Daoy (cell line): Measurements from ENCODE around the gene TBC1D21. TPM values are rescaled to one million over a fixed set of nuclear protein-coding genes. Genes with fewer than 3 reads are reported as not detected.
A peak's percentile ranks its signal among the peaks of the same experiment; 100 is the strongest.

Experiments used
- DNase-seq: peaks from one replicate; pipeline ENCODE4 v3.0.0-alpha.2; 2015; ENCODE audit warnings: low read depth
- total RNA-seq: library from RNA; depleted of rRNA; stranded (reverse); fragments of >200 nt; shearing (Covaris generic); gene quantifications from 2 replicates; pipeline ENCODE4 v1.2.3, GENCODE V29; 2014

The TBC1D21 gene
- total RNA-seq, 1 experiment from 2014 or later, result not detected

DNA sequence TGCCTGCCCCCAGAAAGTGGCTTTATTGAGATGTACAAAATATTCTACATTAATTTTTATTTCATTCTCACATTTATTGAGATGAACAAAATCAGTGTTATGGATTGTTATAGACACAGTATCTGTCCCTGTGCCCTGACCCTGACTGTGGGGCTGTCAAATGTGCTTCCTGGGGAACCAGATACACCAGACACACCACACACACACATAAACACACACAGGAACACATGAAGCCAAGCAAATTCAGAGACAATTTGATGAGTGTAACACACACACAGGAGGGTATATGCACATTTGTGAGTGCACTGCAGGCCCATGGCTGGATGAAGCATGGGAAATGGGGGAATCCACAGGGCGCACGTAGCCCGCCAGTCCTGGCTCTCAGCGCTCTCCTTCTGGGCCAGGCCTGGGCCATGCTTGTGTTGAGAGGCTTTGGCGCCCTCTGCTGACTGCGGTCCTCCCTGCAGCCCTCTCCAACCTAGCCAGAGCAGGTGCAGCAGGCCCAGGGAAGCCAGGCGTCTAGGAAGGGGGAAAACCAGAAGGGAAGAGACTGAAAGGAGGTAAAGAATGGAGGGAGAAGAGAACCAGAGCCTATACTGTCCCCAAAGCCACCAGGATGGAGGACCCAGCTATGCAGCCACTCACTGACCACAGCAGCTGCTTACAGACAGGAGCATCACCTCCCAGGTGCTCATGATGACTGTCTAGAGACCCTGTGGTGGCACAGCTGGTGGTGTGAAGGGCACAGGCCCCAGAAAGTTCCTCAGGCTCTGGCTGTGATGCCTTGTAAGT is 34.9 kb downstream of the TBC1D21 start:
- DNase-seq, result peak; percentile 81

DNA sequence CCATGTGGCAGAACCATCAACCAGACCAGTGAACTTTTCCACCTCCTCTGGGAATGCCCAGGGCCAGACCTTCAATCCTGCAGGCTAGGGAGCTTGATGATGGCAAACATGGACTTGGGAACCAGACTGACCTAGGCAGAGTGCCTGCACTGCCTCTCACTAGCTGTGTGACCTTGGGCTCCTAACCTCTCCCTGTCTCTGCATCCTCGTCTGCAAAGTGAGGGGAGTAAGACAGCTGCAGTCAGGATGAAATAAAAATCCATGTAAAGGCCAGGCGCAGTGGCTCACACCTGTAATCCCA is 35.4 kb downstream of the TBC1D21 start:
- no peak for DNase-seq

DNA sequence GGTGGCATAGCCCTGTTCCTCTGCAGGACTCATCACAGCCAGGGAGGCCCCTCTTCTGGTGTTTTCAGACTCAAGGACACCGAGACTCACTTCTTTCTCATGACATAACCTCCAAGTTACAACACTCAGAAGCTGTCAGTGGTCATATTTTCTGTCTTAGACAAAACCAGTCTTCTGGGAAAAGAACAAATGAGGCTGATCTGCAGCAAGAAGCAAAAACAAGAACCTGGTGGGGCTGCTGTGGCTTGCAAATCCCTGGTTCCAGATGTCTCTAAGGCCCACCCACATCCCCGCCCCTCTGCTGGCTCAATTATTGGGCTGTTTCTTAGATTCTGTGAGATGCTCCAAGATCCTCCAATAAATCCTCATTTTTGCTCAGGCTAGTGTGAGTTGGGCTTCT is 36.3 kb downstream of the TBC1D21 start:
- no peak for DNase-seq

DNA sequence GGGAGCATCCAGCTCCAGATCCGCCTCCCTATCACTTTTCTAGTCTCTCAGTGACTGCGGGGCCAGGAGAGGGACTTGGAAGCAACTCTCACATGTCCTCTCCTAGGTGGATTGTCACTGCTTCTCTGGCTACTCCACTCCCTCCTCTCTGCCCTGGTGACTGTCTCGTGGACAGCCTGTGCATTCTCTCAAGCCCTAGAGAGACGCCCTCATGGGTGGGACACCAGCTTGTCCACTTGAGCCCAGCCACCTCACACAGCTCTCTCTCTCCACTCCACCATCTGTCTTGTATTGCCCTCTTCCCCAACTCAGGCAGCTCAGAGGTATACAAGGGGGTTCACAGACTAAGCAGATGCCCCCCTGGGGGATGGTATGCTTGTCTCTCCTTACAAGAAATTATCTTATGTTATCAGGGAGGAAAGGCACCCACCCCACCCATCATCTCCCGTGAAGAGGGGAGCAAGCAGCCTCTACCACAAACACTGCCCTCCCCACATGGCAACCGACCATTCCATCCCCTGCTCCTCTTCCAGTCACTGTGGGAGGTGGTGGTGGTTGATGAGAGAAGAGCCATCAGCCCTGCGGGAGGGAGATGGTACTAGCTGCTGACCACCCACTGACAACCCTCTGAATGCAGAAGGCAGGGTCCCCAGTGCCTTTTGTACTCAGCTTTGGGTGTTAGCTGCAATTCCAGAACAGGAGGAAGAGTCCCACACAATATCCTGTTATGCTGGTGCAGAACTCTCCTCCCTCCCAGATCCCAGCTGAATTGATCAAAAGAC is 37.3 kb downstream of the TBC1D21 start:
- no peak for DNase-seq

DNA sequence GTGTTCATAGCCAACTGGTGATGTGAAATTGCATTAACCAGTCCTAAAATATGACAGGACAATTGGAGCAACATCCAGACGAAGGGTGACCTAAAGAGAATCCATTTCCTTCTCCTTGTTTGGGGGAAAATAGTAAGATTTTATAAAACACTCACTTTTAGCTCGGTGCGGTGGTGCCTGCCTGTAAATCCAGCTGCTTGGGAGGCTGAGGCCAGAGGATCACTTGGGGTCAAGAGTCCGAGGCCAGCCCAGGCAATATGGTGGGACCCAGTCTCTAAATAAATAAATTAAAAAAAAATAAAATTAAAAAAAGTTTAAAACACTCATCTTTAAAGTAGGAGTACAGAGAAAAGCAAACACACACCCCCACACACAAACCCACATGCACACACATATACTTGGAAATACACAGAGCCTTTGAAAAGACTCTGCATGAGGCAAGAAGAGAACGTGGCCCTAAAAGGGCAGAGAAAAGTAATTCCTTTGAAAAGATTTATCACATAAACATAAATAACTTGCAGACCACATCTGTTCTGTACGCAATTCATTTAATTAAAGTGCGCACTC is 38.7 kb downstream of the TBC1D21 start:
- DNase-seq, result no peak

DNA sequence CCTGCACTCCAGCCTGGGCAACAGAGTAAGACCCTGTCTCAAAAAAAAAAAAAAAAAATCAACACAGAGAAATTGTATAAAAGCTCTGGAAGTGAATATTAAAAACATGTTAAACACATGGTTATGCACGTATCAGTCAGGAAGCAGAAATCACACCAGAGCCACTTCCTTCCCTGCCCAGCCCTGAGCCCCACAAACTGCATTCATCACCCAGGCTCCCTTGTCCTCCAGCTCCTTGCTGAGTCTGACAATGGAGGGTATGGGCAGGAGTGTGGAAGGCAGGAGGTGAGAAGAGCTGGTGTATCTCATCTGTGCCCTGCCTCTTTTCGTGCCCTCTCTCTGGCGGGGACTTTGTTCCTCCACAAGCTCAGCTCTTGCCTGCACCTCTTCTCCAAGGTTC is 40.8 kb downstream of the TBC1D21 start:
- no peak for DNase-seq

DNA sequence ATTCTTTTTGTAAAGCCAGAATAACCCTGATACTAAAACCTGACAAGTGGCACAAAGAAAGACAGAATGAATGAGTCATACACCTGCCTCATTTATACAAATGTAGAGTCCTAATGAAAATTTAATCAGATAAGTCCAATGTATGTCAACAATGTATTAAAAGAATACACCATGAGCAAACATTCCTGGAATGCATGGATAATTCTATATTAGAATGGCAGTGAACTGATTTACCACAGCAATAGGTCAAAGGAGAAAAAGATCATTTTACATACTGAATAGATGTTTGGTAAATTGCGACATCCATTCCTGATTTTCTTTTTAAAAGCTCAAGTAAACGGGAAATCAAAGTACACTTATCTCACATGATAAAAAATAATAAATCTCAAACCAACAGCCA is 41.7 kb downstream of the TBC1D21 start:
- no peak for DNase-seq

DNA sequence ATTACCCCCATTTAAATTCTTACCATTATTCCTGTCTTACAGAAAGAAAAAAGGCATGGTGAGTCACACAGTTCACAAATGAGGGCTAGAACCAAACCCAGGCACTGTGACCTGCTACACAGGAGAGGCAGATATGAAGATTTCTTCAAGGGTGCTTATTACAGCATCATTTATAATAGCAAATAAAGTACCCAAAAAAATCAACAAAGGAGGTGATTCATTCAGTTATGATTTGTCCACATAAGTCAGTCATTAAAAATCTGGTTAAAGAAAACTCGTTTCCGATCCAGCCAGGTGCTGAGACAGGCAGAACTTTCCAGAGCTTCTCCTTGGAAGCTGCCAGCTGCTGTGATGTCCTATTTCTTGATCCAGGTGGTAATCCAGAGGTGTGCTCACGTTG is 45.4 kb downstream of the TBC1D21 start:
- no peak for DNase-seq

DNA sequence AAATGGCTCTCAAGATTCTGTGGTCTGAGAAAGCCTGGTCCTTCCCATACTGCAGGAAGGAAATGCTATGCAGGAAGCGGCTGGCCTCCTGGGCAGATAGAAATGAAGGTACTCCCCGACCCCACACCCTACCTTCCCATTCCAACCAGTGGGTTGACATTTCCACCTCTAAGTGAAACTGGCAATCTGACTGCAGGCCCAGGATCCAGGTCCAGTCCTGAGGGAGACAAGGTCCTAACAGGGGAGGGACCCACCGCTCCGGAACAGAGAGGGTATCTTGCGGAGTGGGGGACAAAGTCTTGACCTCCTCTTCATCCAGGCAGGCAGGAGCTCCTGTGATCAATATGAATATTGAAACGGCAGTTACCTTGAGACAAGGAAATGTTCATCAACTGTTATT is 46.3 kb downstream of the TBC1D21 start:
- no peak for DNase-seq

DNA sequence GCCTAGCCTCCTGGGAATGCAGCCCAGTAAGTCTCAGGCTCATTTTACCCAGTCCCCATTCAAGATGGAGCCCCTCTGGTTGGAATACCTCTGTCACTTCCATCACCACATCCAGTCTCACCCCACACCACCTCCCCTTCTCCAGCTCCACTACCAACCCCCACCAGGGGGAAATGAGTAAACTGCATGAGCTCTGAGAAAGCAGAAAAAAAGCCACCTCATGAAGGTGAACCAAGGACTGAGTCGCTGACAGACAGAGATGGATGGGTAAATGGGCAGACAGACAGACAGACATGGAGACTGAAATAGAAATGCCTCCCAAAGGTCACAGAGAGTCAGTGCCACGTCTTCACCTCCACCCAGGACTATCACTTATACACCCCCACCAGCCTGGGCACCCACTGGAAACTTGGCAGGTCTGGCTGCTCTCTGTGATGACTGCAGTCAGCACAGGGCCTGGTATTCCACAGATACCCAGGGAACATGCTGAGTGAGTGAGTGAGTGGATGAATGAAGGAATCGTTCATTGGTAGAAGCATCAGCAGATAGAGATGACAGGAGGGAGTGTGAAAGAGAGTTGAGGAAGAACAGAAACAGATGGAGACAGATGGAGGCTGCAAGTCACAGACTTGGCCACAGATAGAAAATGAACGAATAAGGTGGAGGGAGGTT is 48.0 kb downstream of the TBC1D21 start:
- DNase-seq, result no peak

DNA sequence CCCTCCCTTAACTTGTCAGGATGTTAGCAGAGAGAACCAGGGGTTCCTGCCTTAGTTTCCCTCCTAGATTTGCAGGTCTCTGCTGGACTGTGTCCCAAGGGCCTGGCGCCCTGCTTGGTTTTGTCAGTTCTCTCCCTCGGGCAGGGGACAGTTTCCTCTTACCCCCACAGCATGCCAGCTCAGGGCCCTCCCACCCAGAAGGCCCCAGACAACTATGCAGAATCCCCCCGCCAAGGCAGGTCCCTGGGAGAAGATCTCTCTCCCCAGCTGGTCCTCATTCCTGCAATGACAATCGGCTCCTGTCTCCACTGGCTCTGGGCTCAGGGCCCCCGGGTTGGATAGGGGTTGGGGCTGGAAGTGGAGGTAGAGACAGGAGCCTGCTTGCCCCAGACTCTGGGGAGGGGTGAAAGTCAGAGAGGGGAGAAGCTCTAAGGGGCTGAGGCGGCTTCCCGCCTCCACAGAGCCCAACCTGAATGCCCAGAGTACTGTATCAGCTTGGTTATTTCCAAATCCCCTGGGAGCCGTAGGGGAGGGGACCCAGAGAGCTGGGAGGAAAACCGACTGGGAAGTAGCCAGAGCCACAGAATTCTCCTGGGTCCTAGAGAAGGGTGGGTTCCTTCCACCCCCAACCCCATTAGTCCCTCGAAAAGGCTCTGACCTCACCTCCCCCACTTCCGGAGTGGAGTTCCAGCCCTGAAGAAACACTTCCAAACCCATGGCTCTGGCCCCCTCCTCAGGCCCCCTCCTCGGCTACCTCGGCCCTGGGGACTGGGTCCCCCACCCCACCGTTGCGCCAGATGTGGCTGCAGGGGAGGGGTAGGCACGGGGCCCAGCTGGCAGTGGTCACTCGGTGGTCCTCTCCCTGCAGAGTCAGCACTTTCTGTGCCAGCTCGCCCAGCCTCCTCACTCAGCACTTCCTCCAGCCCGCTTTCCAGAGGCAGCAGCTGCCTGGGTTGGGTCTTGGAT is 49.1 kb downstream of the TBC1D21 start:
- peak; percentile 86 for DNase-seq

DNA sequence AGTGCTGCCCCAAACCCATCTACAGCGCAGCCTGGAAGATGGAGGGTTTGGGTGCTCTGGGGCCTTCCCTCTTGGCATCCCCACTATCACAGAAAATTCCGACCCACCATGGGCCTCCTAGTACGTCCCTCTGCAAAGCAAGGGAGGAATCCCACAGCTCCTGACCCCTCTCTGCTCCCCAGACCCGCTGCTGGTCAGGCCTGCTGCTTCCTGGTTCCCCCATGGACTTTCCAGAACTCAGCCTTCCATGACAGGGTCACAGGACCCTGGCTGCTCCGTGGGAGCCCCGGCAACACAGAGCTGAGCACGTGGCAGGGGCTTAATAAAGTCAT is 49.8 kb downstream of the TBC1D21 start:
- no peak for DNase-seq

DNA sequence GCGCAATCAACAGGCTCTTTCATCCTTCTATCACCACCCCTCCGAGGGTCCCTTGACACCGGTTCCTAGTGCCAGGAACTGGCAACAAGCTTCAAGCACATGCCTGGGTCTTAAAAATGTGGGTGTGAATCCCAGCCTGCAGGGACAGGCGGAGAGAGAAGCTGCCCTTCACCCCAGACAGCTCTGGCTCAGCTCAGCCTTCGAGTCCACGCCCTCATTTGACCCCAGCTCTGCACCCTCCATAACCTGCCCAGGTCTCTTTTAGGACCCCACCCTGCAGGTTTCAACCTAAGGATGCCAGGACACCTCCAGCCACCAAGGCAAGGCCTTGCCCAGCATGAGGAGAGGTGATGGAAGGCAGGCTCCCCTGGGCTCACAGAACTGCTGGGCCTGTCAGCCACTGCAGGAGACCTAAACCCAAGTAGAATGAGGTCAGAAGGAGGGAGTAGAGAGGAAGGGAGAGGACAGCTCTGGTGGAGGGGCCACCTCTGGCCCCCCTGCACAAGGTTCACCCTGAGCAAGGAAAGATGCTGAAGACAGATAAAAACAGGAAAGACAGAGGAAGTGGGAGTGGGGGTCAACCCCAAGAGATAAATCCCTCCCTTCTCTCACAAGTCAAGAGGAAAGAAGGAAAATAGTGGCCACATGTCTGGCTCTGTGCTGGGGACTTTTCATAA is 50.3 kb downstream of the TBC1D21 start:
- DNase-seq, result no peak

DNA sequence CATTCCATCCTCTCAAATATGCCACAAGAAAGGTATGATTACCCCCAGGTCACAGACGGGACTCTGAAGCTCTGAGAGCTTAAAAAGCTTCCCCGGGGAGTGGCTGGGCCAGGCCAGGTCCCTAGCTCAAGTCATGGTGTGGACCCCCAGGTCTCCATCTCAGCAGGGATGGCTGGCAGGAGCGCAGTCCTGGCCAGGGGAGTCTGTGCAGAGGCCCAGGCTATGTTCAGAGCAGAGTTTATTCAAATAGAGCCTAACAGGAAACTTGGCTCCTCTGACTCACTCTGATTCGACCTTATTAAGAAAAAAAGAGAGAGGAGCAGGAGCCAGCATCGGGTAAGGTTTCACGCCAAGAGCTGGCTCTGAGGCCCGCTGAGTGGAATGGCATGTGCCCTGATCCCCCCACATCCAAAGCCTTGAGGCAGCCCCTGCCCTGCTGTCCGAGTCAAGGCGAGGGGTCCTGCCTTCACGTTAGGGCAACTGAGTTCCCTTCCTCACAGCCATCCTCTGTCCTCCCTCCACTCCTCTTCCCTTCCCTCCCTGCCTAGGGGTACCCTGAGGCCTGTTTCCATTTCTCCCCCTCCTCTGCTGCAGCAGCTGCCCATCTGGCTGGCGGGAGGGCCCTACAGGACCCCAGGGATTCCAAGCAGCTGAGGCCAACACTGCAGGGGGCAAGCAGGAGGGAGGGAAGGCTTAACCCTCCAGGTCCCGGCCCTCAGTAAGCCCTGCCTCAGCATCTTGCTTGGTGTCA is 51.0 kb downstream of the TBC1D21 start:
- peak; percentile 90 for DNase-seq

DNA sequence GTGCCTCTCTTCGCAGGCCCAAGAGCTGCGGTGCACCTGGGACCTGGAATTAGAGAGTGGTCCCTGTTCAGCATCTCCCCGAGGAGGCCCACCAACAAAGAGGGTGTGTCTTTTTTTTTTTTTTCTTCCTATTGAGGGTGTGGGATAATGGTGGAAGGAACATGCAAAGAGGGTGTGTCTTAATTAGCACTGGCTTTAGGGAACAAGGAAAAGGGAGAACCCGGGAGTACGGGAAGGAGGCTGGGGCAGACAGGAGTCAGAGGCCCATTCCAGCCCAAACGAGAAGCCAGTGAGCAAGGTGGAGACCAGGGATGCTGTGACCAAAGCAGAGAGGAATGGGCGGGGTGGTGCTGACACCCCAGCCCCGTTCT is 52.5 kb downstream of the TBC1D21 start:
- no peak for DNase-seq

DNA sequence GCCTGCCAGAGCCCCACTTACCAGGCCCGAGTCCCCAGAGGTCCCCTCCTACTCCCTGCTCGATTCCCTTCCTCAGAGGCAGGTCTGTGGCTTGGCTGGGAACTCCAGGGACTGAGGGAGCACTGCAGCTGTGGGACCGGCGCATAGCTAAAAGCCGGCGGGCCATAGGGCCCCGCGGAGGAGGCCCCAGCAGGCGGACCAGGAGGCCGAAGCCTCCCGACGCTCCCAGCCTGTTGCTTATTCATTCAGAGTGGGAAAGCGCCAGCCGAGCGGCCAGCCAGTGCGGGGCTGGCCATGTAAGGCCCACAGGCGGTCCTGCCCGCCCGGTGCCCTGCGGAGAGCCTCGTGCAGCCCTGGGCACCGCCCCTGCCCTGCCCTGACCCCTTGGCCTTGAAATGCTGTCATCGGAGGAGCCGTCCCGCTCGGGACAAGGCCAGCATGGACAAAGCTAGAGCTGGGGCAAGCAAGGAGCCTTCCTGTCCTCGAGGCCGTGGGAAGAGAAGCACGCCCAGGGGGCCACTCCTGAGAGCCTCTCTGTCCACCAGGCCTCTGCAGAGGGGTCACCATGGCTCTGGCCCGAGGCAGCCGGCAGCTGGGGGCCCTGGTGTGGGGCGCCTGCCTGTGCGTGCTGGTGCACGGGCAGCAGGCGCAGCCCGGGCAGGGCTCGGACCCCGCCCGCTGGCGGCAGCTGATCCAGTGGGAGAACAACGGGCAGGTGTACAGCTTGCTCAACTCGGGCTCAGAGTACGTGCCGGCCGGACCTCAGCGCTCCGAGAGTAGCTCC is 53.0 kb downstream of the TBC1D21 start, which contains the start of gene LOXL1:
TSS of gene LOXL1 (plus strand) at position 244 of the 784 bp plus-strand sequence. CDS start at position 566, 322 bp downstream.
- peak; percentile 90 for DNase-seq

DNA sequence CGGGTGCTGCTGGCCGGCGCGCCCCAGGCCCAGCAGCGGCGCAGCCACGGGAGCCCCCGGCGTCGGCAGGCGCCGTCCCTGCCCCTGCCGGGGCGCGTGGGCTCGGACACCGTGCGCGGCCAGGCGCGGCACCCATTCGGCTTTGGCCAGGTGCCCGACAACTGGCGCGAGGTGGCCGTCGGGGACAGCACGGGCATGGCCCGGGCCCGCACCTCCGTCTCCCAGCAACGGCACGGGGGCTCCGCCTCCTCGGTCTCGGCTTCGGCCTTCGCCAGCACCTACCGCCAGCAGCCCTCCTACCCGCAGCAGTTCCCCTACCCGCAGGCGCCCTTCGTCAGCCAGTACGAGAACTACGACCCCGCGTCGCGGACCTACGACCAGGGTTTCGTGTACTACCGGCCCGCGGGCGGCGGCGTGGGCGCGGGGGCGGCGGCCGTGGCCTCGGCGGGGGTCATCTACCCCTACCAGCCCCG is 53.7 kb downstream of the TBC1D21 start:
- DNase-seq, result peak; percentile 69

DNA sequence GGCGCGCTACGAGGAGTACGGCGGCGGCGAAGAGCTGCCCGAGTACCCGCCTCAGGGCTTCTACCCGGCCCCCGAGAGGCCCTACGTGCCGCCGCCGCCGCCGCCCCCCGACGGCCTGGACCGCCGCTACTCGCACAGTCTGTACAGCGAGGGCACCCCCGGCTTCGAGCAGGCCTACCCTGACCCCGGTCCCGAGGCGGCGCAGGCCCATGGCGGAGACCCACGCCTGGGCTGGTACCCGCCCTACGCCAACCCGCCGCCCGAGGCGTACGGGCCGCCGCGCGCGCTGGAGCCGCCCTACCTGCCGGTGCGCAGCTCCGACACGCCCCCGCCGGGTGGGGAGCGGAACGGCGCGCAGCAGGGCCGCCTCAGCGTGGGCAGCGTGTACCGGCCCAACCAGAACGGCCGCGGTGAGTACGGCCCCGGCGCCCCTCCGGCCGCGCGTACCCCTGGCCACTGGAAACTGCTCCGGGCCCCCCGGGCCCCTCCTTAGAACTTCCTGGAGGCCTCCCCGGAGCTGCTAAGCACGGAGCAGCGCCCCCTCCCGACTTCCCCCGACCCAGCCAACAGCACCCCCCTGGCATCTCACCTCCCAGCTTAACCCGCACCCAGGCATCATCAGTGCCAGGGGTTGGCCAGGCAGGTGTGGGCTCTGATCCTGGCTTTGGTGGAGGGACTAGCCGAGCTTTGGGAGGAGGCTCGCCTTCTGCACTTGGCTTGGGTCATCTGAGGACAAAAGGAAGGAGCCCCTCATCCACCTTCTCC is 54.3 kb downstream of the TBC1D21 start:
- peak; percentile 82 for DNase-seq
